Measurements from ENCODE around the gene ELP2. TPM values are rescaled to one million over a fixed set of nuclear protein-coding genes. Genes with fewer than 3 reads are reported as not detected.

The ELP2 gene
- total RNA-seq, 1 experiment from 2014 or later = 137 TPM

DNA sequence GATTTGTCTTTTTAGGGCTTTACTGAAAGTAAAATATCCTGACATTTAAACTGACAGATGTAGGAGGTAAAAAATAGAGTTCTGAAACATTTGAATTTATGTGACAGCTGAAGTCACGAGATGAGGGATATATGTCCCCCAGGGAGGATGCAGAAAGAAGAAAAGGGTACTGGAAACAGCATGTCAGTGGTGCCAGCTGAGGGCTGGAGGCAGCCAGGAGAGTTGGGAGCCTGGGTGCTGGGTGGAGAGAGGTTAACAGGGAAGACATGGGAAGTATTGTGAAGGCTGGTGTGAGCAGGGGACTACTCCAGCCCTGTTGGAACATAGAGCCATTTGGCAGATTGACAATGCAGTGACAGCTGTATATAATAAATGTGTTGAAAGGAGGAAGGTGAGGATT is 45.8 kb downstream of the ELP2 start:
- Histone ChIP-seq H3T11ph (ENCODE audit: low read length) (no peak overlapping the region), H4K5ac (ENCODE audit: insufficient read length, low read depth, low read length) (no peak overlapping the region), H3K9ac (ENCODE audit: extremely low read depth, insufficient read length, low read length) (no peak overlapping the region), H3K23me2 (ENCODE audit: insufficient read length, low read depth, low read length, poor library complexity, severe bottlenecking) (no peaks in the 10 kb centered on the region), H2AFZ (ENCODE audit: low read length) (no peak overlapping the region), H3K4me2 (ENCODE audit: insufficient read depth, insufficient read length, low read length) (no peak overlapping the region), H3K14ac (ENCODE audit: insufficient read depth, low read length) (no peak overlapping the region), H3K23ac (ENCODE audit: insufficient read length, low read depth, low read length) (no peak overlapping the region), H3K4me1 (ENCODE audit: insufficient read depth, low read length) (no peaks in the 10 kb centered on the region), H2BK12ac (ENCODE audit: insufficient read length, low read depth, low read length) (no peak overlapping the region), H3K79me1 (ENCODE audit: insufficient read depth, low read depth, low read length, poor library complexity, severe bottlenecking) (no peaks in the 10 kb centered on the region), H3K27me3 (ENCODE audit: insufficient read depth, low read length) (no peaks in the 10 kb centered on the region), H3K79me2 (ENCODE audit: insufficient read depth, low read length) (no peaks in the 10 kb centered on the region), H2BK5ac (ENCODE audit: insufficient read length, low read length) (no peak overlapping the region), H3K4ac (ENCODE audit: low read depth, low read length) (no peak overlapping the region), H2BK20ac (ENCODE audit: low read depth, low read length, poor library complexity, severe bottlenecking) (no peak overlapping the region), H3K56ac (ENCODE audit: insufficient read length, low read depth, low read length) (no peak overlapping the region), H3K27ac (ENCODE audit: insufficient read length, low read depth, low read length) (no peak overlapping the region), H4K8ac (replicated peaks; ENCODE audit: insufficient read length, low read depth, low read length) (no peak overlapping the region), H3K9me3 (ENCODE audit: control insufficient read depth, low read depth, low read length) (no peaks in the 10 kb centered on the region), H2AK5ac (ENCODE audit: insufficient read length, low read length) (no peak overlapping the region), H2BK15ac (ENCODE audit: low read depth, low read length) (no peak overlapping the region), H4K91ac (ENCODE audit: insufficient read length, low read depth, low read length) (no peak overlapping the region), H2BK120ac (ENCODE audit: low read depth, low read length, poor library complexity, severe bottlenecking) (no peak overlapping the region), H4K20me1 (ENCODE audit: control insufficient read depth, insufficient read depth, insufficient read length) (no peaks in the 10 kb centered on the region), H3K18ac (ENCODE audit: insufficient read length, low read depth, low read length) (no peak overlapping the region)
- H3K36me3 Mint-ChIP-seq (ENCODE audit: insufficient read depth in 1 of 3, low read depth in 3 of 3) = peaks cover 13 to 59% (median 29%) of the 10 kb centered on the region in 3 experiments; a peak in 6 of 7 replicates
- TF ChIP-seq, protein P1, sequence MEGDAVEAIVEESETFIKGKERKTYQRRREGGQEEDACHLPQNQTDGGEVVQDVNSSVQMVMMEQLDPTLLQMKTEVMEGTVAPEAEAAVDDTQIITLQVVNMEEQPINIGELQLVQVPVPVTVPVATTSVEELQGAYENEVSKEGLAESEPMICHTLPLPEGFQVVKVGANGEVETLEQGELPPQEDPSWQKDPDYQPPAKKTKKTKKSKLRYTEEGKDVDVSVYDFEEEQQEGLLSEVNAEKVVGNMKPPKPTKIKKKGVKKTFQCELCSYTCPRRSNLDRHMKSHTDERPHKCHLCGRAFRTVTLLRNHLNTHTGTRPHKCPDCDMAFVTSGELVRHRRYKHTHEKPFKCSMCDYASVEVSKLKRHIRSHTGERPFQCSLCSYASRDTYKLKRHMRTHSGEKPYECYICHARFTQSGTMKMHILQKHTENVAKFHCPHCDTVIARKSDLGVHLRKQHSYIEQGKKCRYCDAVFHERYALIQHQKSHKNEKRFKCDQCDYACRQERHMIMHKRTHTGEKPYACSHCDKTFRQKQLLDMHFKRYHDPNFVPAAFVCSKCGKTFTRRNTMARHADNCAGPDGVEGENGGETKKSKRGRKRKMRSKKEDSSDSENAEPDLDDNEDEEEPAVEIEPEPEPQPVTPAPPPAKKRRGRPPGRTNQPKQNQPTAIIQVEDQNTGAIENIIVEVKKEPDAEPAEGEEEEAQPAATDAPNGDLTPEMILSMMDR (conservative IDR thresholded peaks at IDR 0.05) = no peak
- H3K9me3 Mint-ChIP-seq = no peaks in the 10 kb centered on the region
- no CpG with 5 or more reads among the region's 1 CpG for WGBS (ENCODE audit: extremely low coverage, insufficient read length, low lambda C conversion rate)
- peaks cover 2 to 7% of the 10 kb centered on the region in 2 experiments; a peak in 3 of 4 replicates for H3K4me1 Mint-ChIP-seq
- H3K27ac Mint-ChIP-seq = no peak overlapping the region; a peak in 2 of 7 replicates
- no peak overlapping the region for H3K4me3 Mint-ChIP-seq
- no peak for DNase-seq
- H3K27me3 Mint-ChIP-seq (ENCODE audit: low read depth) = no peaks in the 10 kb centered on the region
